Ovary (tissue), 9 donors: Measurements from ENCODE around the gene ARCN1. TPM values are rescaled to one million over a fixed set of nuclear protein-coding genes. Genes with fewer than 3 reads are reported as not detected.
"Not testable (repeated sequence)": the region's sequence is repeated elsewhere in the genome, so short reads cannot be mapped to it uniquely, and the experiment has no call there.

Source experiments
- DNase-seq, 5 donors: peaks; one replicate each; pipeline ENCODE4 v3.0.0-alpha.2; 2019 to 2020
- H3K27ac ChIP-seq, 2 donors: fragments of 200-600 bp; one replicate each; pipeline versions ENCODE4 v1.5.1 to v1.8.0; 2019 to 2022
- H3K27me3 ChIP-seq: fragments of 200-600 bp; one replicate; pipeline ENCODE4 v1.8.0; 2022
- H3K36me3 ChIP-seq: fragments of 200-600 bp; sonication (generic); one replicate; pipeline ENCODE4 v1.5.1; 2019
- H3K4me1 ChIP-seq: one replicate; pipeline ENCODE4 v1.8.1; 2013; ENCODE audit warnings: mild to moderate bottlenecking, moderate library complexity; ENCODE audit not compliant: insufficient read depth
- H3K4me3 ChIP-seq: fragments of 200-600 bp; sonication (generic); one replicate; pipeline ENCODE4 v1.5.1; 2017
- H3K9me3 ChIP-seq, 2 donors: fragments of 200-600 bp in 1 of 2; sonication (generic) in 1 of 2; one replicate each; pipeline versions ENCODE4 v1.5.1 to v1.8.1; 2013 to 2019; ENCODE audit warnings: mild to moderate bottlenecking in 1 of 2, moderate library complexity in 1 of 2
- EP300 ChIP-seq: sonication (generic); formaldehyde crosslinking; IDR thresholded peaks from one replicate; pipeline ENCODE4 v1.6.1; 2017; ENCODE audit warnings: antibody characterized with exemption
- POLR2A ChIP-seq: fragments of 450-650 bp; IDR thresholded peaks from one replicate; pipeline ENCODE4 v1.6.1; 2017; ENCODE audit warnings: antibody characterized with exemption, mild to moderate bottlenecking, moderate library complexity
- WGBS, 3 donors: extraction: QIAGEN DNeasy Blood & Tissue Kit in 1 of 3; methylation state at CpG; one replicate each; pipeline versions ENCODE4 v1.1.5 to v1.1.7; 2013 to 2017; 5-methylcytosine and 5-hydroxymethylcytosine counted together
- intact Hi-C, 4 donors: fragments of 100-400 bp; cut with DNase I; formaldehyde crosslinking; loops; one replicate each; pipeline versions ENCODE4 v1.11.0 to v1.15.1; 2022 to 2023
- polyA plus RNA-seq, 2 donors: library from polyadenylated mRNA; stranded (reverse); fragments of 200-250 nt in 1 of 2; fragments of 350-450 nt in 1 of 2; fragmentation: Illumina TruSeq in 1 of 2; extraction: RNeasy Lipid Tissue Mini Kit (QIAGEN cat#74804) in 1 of 2; gene quantifications; one replicate each; pipeline ENCODE4 v1.2.3, GENCODE V29; 2013 to 2014
- total RNA-seq, 7 donors: library from RNA; depleted of rRNA in 2 of 7; stranded (reverse); fragments of >200 nt in 2 of 7; fragmentation: NEBNext Ultra II Directional in 3 of 7; extraction: Animal tissue kit (Norgen Biotek cat#: 25700) in 3 of 7; gene quantifications; one replicate each; pipeline versions ENCODE4 v1.1.0 to v1.2.4, GENCODE V29; 2016 to 2023
- TF ChIP-seq, protein P1 (sequence below), 3 donors: fragments of 450-650 bp in 2 of 3; fragments of 200-600 bp in 1 of 3; IDR thresholded peaks; one replicate each; pipeline versions ENCODE4 v1.5.1 to v1.8.0; 2016 to 2022; ENCODE audit warnings: antibody characterized with exemption in 3 of 3, mild to moderate bottlenecking in 1 of 3
- donor health status: DM: no; HTN: no; CAD: no; lungs with moderate emphysema.
- donor health status: DM: no; HTN: no; CAD: no.
- donor health status: Bipolar disorder and iron deficiency.
- donor health status: DM: yes; HTN: yes; CAD: no.
- donor health status: DM: no; HTN: no; CAD: no.
- donor health status: DM: yes; HTN: yes; CAD: no.

ARCN1 gene
- total and polyA plus RNA-seq, 9 donors: 60.2 to 154 (median 125) TPM

GRCh38 chr11:118581057-118581456, 8.8 kb downstream of the ARCN1 start:
- 70 to 76% (median 72%) methylated on average over 6 of the region's 6 CpGs for WGBS, 3 donors
- intact Hi-C loops: no loop called here

DNA sequence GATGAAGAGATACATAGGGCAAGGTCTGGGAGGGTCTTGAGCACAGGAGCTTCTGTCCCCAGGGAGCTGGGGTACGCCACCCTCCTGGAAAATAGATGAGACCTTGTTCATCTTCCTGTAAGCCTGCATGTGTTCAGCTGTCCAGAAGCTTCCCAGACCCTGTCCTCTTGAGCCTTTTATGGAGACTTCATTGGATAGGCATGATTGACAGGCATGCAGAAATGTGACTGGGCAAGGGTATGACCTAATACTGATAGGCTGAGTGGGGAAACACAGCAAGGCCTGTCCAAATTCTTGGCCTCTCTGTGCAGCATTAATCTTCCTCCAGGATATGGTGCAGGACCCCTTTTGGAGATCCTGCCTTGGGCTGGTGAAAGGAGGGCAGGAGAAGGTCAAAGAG, 15.7 kb downstream of the ARCN1 start:
- TF ChIP-seq EP300 (no peak), POLR2A (no peak)
- TF ChIP-seq, protein P1, sequence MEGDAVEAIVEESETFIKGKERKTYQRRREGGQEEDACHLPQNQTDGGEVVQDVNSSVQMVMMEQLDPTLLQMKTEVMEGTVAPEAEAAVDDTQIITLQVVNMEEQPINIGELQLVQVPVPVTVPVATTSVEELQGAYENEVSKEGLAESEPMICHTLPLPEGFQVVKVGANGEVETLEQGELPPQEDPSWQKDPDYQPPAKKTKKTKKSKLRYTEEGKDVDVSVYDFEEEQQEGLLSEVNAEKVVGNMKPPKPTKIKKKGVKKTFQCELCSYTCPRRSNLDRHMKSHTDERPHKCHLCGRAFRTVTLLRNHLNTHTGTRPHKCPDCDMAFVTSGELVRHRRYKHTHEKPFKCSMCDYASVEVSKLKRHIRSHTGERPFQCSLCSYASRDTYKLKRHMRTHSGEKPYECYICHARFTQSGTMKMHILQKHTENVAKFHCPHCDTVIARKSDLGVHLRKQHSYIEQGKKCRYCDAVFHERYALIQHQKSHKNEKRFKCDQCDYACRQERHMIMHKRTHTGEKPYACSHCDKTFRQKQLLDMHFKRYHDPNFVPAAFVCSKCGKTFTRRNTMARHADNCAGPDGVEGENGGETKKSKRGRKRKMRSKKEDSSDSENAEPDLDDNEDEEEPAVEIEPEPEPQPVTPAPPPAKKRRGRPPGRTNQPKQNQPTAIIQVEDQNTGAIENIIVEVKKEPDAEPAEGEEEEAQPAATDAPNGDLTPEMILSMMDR (IDR thresholded peaks at IDR 0.05): no peak
- no peaks in the 10 kb centered on the region for H3K9me3 ChIP-seq
- no peak for DNase-seq
- intact Hi-C loops: no loop called here
- H3K4me1 ChIP-seq: no peaks in the 10 kb centered on the region
- H3K27ac ChIP-seq: no peak overlapping the region
- 84 to 100% (median 95%) methylated on average over 1 of the region's 1 CpG for WGBS, 3 donors
- no peaks in the 10 kb centered on the region for H3K27me3 ChIP-seq
- no peak overlapping the region for H3K4me3 ChIP-seq
- H3K36me3 ChIP-seq: no peaks in the 10 kb centered on the region

More at GRCh38 chr11:118581057-118581456, 8.8 kb downstream of the ARCN1 start:
- Histone ChIP-seq H3K4me1 (peaks cover 10% of the 10 kb centered on the region), H3K36me3 (no peaks in the 10 kb centered on the region), H3K9me3 (no peaks in the 10 kb centered on the region), H3K27me3 (no peaks in the 10 kb centered on the region), H3K4me3 (no peak overlapping the region), H3K27ac (no peak overlapping the region)
- TF ChIP-seq EP300: no peak
- TF ChIP-seq, protein P1 (IDR thresholded peaks at IDR 0.05): no peak
- no peak for TF ChIP-seq POLR2A
- no peak for DNase-seq

GRCh38 chr11:118592616-118593367, 20.6 kb downstream of the ARCN1 start:
- no peaks in the 10 kb centered on the region for H3K36me3 ChIP-seq
- no peak for DNase-seq

GRCh38 chr11:118594984-118595383, 22.8 kb downstream of the ARCN1 start:
- H3K27ac ChIP-seq, H3K4me3 ChIP-seq, H3K36me3 ChIP-seq, H3K9me3 ChIP-seq, H3K4me1 ChIP-seq, DNase-seq, H3K27me3 ChIP-seq: not testable (repeated sequence)
- 41 to 47% (median 47%) methylated on average over 5 of the region's 5 CpGs for WGBS, 3 donors
- TF ChIP-seq, protein P1 (IDR thresholded peaks at IDR 0.05): peak; percentile 10 to 59 (median 58)
- intact Hi-C loops: loop anchor here in 1 of 4 donors (5.0 kb wide), 1 partner anchor 67 kb away; no protein-coding TSS in a partner anchor

More at GRCh38 chr11:118592616-118593367, 20.6 kb downstream of the ARCN1 start:
- 68 to 78% (median 71%) methylated on average over 2 of the region's 2 CpGs for WGBS, 3 donors
- Histone ChIP-seq H3K4me1 (no peaks in the 10 kb centered on the region), H3K27me3 (no peaks in the 10 kb centered on the region), H3K9me3 (no peaks in the 10 kb centered on the region), H3K4me3 (no peak overlapping the region), H3K27ac (no peak overlapping the region)
- intact Hi-C loops: loop anchor here in 1 of 4 donors (5.0 kb wide), 1 partner anchor 70 kb away; no protein-coding TSS in a partner anchor
- no peak for TF ChIP-seq EP300
- TF ChIP-seq, protein P1 (IDR thresholded peaks at IDR 0.05): no peak
- no peak for TF ChIP-seq POLR2A
